Esophagus muscularis mucosa (tissue), 4 donors: ENCODE measurements around the gene PKP4. TPM values are rescaled to one million over a fixed set of nuclear protein-coding genes. Genes with fewer than 3 reads are reported as not detected.

Source experiments
- DNase-seq: peaks from one replicate; pipeline ENCODE4 v3.0.0-alpha.2; 2017; ENCODE audit errors: extremely low spot score
- H3K27ac ChIP-seq, 4 donors: fragments of 200-600 bp; sonication (generic); replicated peaks in 1 of 4; 1 replicate in 3 of 4; 2 replicates in 1 of 4; pipeline ENCODE4 v1.5.1; 2016 to 2019; ENCODE audit warnings: mild to moderate bottlenecking in 1 of 4
- H3K27me3 ChIP-seq, 4 donors: fragments of 200-600 bp; sonication (generic); one replicate each; pipeline versions ENCODE4 v1.5.1 to v1.6.0; 2016 to 2019
- H3K36me3 ChIP-seq, 4 donors: fragments of 200-600 bp; sonication (generic); one replicate each; pipeline ENCODE4 v1.5.1; 2016 to 2019
- H3K4me1 ChIP-seq, 4 donors: fragments of 200-600 bp; sonication (generic); one replicate each; pipeline ENCODE4 v1.5.1; 2016 to 2019
- H3K4me3 ChIP-seq, 4 donors: fragments of 200-600 bp; sonication (generic); 1 replicate in 2 of 4; 2 replicates in 2 of 4; pipeline ENCODE4 v1.5.1; 2016 to 2019; ENCODE audit warnings: mild to moderate bottlenecking in 4 of 4, moderate library complexity in 1 of 4
- H3K9me3 ChIP-seq, 4 donors: fragments of 200-600 bp; sonication (generic); 1 replicate in 3 of 4; 2 replicates in 1 of 4; pipeline ENCODE4 v1.5.1; 2016 to 2019
- EP300 ChIP-seq: sonication (generic); formaldehyde crosslinking; IDR thresholded peaks from one replicate; pipeline ENCODE4 v1.6.1; 2017; ENCODE audit warnings: antibody characterized with exemption
- POLR2A ChIP-seq: fragments of 450-650 bp; IDR thresholded peaks from one replicate; pipeline ENCODE4 v1.6.1; 2017; ENCODE audit warnings: antibody characterized with exemption, moderate library complexity, mild to moderate bottlenecking, low read depth
- POLR2AphosphoS5 ChIP-seq, 2 donors: sonication (generic); formaldehyde crosslinking; IDR thresholded peaks; one replicate each; pipeline ENCODE4 v1.6.1; 2017; ENCODE audit warnings: antibody characterized with exemption in 2 of 2
- WGBS: methylation state at CpG from one replicate; pipeline ENCODE4 v1.1.5; 2018; 5-methylcytosine and 5-hydroxymethylcytosine counted together
- intact Hi-C: fragments of 100-400 bp; cut with DNase I; formaldehyde crosslinking; loops from one replicate; pipeline ENCODE4 v1.15.1; 2023
- total RNA-seq, 4 donors: library from RNA; depleted of rRNA; stranded (reverse); fragments of >200 nt; gene quantifications; one replicate each; pipeline versions ENCODE4 v1.1.0 to v1.2.1, GENCODE V29; 2016
- TF ChIP-seq, protein P1 (sequence below), 3 experiments: fragments of 200-600 bp in 2 of 3; fragments of 450-650 bp in 1 of 3; sonication (generic) in 2 of 3; IDR thresholded peaks; one replicate each; pipeline ENCODE4 v1.5.1; 2017 to 2019; ENCODE audit warnings: antibody characterized with exemption in 3 of 3, mild to moderate bottlenecking in 2 of 3, moderate library complexity in 1 of 3

PKP4 gene
- total RNA-seq, 4 donors from 2014 or later: 79.7 to 131 (median 93.0) TPM

DNA sequence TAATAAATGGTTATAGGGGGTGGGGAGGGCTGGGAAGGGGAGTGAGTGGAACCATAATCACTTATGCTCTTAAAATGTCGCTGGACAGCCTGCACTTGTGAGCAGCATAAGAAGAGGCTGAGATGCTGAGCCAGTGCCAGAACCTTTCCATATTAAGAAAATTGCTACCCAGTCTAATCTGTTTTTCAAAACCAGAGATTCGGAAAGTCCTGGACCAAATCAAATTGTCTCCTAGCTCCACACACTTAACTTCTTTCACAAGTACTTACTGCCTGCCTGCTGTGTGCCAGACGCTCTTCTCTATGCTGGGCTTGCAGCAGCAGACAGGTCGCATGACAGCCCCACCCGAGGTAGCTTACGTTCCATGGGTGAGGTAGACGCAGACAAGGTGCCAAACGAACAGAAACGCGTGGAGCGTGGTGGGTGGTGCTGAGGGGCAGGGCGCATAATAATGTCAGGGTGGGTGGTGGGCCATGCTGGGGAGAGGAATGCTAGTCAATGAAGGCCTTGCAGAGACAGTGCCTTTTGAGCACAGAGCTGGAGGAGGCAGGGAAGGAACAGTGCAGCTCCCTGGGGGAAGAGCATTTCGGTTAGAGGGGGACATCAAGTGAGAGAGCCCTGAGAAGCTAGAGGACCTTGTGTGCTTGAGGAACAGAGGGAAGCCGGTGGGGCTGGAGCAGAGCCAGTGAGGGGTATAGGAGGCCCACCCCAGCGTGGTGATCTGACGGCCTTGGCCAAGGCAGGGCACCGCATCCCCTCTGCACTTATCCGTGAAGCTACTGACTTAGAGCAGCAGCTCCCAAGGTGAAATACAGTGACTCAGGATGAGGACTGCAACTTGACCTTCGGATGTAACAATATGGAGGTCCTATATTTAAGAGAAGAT is 214.9 kb downstream of the PKP4 start:
- H3K4me3 ChIP-seq: no peak overlapping the region
- H3K4me1 ChIP-seq: peaks cover 18 to 23% (median 21%) of the 10 kb centered on the region in 4 donors
- intact Hi-C loops: no loop called here
- H3K9me3 ChIP-seq: no peaks in the 10 kb centered on the region
- DNase-seq: peak; percentile 72
- H3K27ac ChIP-seq: no peak overlapping the region
- peaks cover 30 to 68% (median 46%) of the 10 kb centered on the region in 4 donors for H3K36me3 ChIP-seq
- no peak for TF ChIP-seq POLR2A
- no peak for TF ChIP-seq POLR2AphosphoS5 (IDR thresholded peaks at IDR 0.05)
- TF ChIP-seq EP300: no peak
- TF ChIP-seq, protein P1, sequence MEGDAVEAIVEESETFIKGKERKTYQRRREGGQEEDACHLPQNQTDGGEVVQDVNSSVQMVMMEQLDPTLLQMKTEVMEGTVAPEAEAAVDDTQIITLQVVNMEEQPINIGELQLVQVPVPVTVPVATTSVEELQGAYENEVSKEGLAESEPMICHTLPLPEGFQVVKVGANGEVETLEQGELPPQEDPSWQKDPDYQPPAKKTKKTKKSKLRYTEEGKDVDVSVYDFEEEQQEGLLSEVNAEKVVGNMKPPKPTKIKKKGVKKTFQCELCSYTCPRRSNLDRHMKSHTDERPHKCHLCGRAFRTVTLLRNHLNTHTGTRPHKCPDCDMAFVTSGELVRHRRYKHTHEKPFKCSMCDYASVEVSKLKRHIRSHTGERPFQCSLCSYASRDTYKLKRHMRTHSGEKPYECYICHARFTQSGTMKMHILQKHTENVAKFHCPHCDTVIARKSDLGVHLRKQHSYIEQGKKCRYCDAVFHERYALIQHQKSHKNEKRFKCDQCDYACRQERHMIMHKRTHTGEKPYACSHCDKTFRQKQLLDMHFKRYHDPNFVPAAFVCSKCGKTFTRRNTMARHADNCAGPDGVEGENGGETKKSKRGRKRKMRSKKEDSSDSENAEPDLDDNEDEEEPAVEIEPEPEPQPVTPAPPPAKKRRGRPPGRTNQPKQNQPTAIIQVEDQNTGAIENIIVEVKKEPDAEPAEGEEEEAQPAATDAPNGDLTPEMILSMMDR (IDR thresholded peaks at IDR 0.05): no peak
- no peaks in the 10 kb centered on the region for H3K27me3 ChIP-seq
- WGBS: 88% methylated on average over 19 of the region's 19 CpGs

GRCh38 chr2:158676295-158676694 is 219.5 kb downstream of the PKP4 start:
- peaks cover 52 to 93% (median 74%) of the 10 kb centered on the region in 4 donors for H3K36me3 ChIP-seq

GRCh38 chr2:158676696-158677095 is 219.9 kb downstream of the PKP4 start:
- H3K27me3 ChIP-seq: no peaks in the 10 kb centered on the region
- peaks cover 55 to 92% (median 74%) of the 10 kb centered on the region in 4 donors for H3K36me3 ChIP-seq
- no peak overlapping the region for H3K27ac ChIP-seq
- peaks cover 0 to 5% (median 0%) of the 10 kb centered on the region in 4 donors for H3K4me1 ChIP-seq
- peak; percentile 88 for DNase-seq
- 89% methylated on average over 7 of the region's 7 CpGs for WGBS
- H3K9me3 ChIP-seq: no peaks in the 10 kb centered on the region
- intact Hi-C loops: no loop called here
- H3K4me3 ChIP-seq: no peak overlapping the region
- no peak for TF ChIP-seq POLR2A
- TF ChIP-seq, protein P1 (IDR thresholded peaks at IDR 0.05): no peak

More at GRCh38 chr2:158676295-158676694, 219.5 kb downstream of the PKP4 start:
- H3K4me1 ChIP-seq: peaks cover 0 to 5% (median 0%) of the 10 kb centered on the region in 4 donors
- no peaks in the 10 kb centered on the region for H3K9me3 ChIP-seq
- WGBS: 97% methylated on average over 3 of the region's 3 CpGs
- no peak for DNase-seq
- intact Hi-C loops: no loop called here
- H3K27ac ChIP-seq: no peak overlapping the region
- no peak overlapping the region for H3K4me3 ChIP-seq
- no peak for TF ChIP-seq EP300
- no peak for TF ChIP-seq POLR2AphosphoS5 (IDR thresholded peaks at IDR 0.05)
- TF ChIP-seq POLR2A: no peak
- TF ChIP-seq, protein P1 (IDR thresholded peaks at IDR 0.05): no peak
- H3K27me3 ChIP-seq: no peaks in the 10 kb centered on the region

DNA sequence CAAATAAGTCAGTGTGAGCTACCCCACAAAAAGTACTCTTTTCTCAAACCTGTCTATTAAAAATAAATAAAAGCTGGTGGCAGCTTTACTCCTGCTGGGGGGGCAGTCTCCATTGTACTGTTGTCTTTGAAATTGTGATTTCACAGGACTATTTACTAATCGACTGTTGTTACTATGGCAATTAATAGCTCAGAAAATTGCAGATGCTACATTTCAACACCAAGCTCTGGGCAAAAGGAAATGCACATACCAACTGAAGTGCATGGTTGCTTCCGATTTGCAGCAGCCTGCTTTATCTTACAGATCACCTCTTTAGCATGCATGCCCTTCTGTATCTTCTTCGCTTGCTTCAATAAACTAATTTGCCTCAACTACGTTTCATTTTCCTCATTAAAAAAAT is 220.8 kb downstream of the PKP4 start:
- Histone ChIP-seq H3K9me3 (no peaks in the 10 kb centered on the region), H3K27ac (no peak overlapping the region), H3K4me3 (no peak overlapping the region), H3K36me3 (peaks cover 55 to 90% (median 74%) of the 10 kb centered on the region in 4 donors), H3K4me1 (peaks cover 0 to 5% (median 0%) of the 10 kb centered on the region in 4 donors), H3K27me3 (no peaks in the 10 kb centered on the region)
- no peak for TF ChIP-seq POLR2AphosphoS5 (IDR thresholded peaks at IDR 0.05)
- no peak for TF ChIP-seq POLR2A
- TF ChIP-seq, protein P1 (IDR thresholded peaks at IDR 0.05): no peak
- TF ChIP-seq EP300: no peak
- DNase-seq: no peak
- WGBS: 77% methylated on average over 4 of the region's 4 CpGs
- intact Hi-C loops: no loop called here
